DMS53 (cell line): ENCODE results near the gene ACOX1.

Source experiments
- DNase-seq: peaks from one replicate; lab custom pipeline; 2025; lab: John Stamatoyannopoulos, UW

The ACOX1 gene

DNA sequence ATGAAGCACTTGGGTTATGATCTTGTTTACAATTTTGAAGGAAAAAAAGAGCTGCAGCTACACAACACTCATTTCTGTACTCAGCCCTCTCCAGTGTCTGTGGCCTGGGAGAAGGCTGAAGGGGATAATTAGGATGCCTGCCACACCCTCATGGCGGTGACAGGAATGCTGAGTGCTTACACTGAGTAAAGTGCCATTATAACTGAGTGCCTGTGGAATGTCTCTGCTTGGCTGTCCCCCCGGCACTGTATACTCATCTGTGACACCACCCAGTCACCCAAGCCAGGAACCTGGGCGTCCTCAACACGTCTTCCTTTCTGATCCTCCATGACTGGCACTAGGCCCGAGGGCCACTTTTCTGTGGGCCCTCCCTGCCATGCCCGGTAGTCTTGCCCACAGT, 70.8 kb downstream of the ACOX1 start:
- peak; percentile 50 for DNase-seq

DNA sequence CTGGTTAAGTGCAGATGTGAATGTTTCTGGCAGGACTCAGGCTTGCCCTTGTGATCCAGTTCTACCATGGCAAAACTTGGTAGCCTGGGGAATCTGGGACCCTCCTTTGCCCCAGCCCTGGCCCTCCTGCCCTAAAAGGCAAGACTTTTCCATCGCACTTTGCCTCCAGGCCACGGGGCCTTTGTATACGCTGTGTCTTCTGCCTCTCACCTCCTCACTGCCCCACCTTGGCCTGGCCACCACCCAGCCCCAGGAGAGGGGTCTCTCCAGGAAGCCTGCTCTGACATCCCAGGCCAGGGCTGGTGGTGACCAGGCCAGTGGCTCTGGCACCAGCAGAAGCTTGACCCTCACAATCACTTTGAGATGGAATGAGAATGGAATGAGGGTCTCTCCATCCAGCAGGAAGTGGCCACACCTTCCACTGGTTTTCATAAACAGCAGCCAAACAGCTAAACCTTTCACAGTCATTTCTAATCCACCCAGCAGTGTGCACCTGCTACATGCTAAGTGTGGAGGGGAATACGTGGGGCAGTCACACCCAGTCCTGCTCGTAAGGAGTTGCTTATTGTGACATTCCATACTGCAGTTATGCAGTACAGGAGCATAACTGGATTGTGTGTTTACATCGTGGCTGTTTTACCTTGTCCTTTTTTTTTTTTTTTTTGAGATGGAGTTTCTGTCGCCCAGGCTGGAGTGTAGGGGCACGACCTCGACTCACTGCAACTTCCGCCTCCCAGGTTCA, 72.7 kb downstream of the ACOX1 start:
- DNase-seq, result peak; percentile 27

DNA sequence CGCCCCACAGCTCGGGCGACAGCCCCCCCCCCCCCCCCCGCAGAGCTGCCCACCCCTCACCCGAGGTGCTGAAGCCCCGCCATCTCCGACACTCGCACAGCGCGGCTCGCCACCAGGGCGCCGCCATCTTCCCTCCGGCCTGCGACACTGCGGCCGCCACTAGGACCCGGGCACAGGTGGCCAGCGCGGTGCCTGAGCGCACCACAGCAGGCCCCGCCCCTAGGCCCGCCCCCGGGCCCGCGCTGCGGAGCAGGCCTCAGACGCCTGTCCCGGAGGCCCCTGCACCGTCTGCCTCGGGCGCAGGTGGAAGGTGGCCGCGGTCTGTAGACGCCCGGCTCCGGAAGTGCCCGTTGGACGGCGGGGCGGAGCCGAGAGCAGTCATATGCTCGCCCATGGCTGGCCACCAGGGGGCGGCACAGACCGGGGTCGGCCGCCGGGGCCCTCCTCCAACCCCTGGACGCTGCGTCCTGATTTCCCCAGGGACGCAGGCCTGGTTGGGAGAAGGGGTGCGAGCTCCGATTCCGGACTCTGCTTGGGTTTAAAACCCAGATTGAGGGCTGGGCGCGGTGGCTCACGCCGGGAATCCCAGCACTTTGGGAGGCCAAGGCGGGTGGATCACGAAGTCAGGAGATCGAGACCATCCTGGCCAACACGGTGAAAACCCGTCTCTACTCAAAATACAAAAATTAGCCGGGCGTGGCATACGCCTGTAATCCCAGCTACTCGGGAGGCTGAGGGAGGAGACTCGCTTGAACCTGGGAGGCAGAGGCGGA, 74.0 kb downstream of the ACOX1 start, which contains the start of gene MRPL38:
Gene MRPL38 (minus strand): TSS at position 136 of the 773 bp plus-strand sequence. CDS start 9 bp downstream, at position 127.
- DNase-seq, result peak; percentile 99

DNA sequence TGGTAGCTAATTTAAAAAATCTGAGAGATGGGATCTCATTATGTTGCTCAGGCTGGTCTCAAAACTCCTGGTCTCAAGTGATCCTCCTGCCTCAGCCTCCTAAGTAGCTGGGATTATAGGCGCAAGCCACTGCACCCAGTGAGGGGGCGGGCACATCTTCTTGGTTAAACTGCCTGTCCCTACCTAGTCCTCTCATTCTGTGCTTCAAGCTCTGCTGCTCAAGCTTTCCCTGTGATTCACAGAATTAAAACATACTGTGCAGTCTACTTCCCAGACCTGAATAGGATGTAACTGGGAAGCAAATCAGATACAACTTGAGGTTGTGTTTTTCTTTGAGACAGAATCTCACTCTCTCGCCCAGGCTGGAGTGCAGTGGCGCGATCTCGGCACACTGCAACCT, 76.6 kb downstream of the ACOX1 start:
- no peak for DNase-seq

DNA sequence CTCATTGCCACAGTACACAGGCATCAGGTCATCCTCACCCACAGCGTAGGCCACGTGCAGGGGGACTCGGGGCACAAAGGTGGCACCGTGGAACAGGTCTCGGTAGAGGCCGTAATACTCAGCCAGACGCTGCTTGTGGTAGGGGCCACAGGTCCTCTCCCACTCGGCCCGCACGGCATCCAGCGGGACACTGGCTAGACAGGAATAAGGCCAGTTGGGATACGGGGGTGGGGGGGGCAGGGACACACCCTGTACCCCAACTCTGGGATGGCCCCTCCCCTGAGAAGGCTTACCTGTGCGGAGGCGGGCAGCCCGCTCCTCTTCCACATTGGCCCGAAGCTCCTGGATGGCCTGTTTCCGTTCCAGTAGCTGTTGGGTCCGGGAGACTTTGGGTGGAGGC, 77.2 kb downstream of the ACOX1 start:
- DNase-seq, result no peak

DNA sequence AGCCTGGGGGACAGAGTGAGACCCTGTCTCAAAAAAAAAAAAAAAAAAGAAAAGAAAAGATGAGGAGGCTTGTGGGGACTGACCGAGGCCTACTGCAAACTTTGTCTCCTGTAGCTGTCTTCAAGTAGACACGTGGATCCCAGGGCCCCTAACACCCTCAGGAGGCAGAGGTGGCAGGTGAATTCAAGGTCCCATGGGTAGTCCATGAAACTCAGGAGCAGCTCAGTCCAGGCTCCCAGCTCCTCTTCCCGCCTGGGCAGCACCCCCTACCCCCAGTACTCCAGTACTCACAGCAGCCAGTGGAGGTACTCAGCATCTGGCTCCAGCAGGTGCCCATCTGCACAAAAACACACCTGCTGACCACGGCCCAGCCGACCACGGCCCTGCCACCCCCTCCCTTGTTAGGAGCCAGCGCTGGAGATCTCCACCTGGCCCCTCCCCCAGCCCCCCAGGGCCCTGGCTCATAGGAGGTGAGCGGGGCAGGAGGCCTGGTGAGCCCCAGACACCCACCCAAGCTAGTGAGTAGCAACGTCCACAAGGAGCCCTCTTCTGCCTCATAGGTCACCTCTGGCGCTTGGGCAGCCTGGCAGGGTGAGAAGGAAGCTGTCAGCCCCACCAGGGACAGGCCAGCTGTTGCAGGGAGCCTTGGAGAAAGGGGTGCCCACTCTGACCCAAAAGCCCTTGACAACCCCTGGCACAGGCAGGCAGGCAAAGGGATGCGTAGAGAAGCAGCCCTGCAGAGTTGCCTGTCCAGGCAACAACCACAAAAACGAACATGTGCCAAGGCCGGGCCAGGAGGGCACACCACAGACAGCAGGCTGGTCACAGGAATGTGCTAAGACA, 78.1 kb downstream of the ACOX1 start:
- DNase-seq, result no peak

DNA sequence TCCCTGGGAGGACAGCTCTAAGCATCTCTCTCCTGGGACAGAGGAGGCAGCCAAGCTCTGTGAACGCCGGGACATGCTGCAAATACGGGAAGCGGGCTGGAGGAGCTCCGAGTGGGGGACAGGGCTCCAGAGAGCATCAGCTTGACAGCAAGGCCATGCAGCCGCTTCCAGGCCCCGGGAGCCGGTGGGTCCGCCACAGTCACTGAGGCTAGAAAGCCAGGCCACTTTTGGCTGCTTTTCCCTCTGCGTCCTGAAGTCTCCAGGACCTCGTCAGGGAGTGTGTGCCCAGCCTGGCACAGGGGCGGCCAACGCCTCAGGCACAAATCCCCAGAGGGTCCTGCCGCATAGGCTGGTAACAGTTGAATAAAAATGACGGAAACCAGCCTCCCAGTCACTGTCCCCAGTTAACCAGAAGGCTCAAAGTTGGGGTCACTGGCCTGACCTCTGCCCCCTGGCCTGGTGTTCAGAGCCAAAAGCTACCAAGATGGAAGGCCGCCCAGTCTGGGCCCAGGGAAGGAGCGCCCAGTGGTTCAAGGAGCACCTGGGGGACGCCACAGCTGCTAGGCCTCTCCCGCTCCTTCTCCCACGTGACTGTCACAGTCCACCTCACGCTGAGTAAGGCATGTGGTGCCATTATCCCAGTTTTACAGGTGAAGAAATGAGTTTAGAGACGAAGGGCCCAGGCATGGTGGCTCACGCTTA, 79.0 kb downstream of the ACOX1 start:
- no peak for DNase-seq

DNA sequence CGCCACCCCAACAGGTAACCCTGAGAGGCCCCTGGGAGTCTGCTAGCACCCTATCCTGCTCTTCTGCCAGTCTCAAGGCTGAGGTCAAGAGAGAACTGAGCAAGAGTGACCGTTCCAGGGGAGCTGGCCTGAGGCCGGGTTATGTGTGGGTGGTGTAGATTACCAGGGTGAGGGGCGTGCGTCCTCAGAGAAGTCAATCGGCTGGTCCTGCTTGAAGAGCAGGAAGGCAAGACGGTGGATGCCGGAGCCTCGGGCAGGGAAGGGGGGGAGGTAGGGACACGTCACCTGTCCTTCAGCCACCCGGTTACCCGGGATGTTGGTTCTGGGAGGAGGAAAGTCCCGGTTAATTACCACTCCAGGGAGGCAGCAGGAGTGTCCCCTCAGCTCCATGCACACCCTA, 79.6 kb downstream of the ACOX1 start:
- no peak for DNase-seq

DNA sequence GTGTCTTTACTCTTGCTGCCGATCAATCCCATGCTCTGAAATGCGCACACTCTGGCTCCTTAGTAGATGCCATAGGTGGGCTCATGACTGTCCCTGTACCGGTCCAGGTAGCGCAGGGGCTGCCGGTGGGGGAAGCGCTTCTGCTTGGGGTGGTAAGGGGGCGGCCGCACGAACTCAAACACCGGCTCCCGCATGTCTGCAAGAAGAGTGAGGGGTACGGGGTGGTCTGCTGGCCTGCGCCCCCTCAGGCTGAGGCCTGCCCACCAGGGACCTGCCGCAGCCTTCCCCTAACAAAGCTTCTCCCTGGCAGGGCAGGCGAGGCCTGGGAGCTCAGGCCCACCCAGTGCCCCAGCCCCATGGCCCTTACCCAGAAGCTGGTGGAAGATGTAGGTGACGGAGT, 80.2 kb downstream of the ACOX1 start:
- DNase-seq, result no peak

DNA sequence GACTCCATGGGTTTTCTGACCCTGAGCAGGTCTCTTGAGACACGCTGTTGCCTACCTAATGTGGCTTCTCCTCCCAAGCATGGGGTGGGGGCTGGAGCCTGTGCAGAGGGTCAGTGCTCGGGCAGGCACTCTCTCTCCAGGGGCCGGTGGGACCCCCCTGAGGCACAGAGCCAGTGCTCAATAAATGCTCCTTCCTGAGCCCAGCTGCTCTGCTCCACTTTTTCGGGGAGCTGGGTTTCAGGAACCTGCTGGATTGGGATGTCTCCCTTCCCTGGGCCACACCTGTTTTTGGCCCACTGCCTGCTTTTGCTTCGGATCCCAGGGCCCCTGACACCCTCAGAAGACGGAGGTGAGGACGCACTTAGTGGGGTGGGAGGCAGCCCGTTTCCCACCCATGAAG, 80.9 kb downstream of the ACOX1 start:
- no peak for DNase-seq

DNA sequence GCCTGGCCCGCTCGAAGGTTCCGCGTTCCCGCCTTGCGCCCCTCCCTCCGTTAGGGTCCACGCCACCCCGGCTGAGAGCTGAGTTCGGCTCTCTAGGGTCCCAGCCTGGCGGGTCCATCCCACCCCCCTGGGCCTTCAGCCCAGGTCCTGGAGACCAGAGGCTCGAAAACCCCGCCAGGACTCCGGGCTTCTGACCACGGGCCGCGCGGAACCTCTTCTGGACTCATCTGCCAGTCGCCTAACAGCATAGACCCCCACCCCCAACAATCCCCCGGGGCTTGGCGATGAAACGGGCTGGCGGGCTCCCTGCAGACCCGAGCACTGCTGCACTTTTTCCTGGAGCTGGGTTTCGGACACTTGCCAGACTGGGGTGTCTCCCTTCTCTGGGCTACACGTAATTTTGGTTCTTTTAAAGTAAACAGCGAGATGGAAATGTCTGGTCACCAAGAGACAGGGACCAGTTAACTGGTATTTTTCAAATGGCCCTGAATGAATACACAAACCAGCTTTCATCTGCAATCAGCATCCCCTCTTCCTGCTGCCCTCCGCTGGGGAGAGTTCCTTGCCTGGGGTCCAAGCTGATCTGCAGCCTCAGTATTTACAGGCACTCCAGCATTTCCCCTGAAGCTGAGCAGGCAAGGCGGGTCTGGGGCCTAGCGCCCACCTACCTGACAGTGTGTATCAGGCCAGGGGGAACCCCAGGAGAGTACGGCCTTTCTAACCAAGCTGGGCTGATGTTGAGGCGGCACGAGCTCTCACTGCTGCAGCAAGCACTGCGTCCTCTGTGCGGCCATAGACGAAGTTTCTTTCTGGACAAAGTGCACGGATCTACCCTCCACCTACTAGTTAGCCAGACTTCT, 81.6 kb downstream of the ACOX1 start:
- DNase-seq, result no peak

DNA sequence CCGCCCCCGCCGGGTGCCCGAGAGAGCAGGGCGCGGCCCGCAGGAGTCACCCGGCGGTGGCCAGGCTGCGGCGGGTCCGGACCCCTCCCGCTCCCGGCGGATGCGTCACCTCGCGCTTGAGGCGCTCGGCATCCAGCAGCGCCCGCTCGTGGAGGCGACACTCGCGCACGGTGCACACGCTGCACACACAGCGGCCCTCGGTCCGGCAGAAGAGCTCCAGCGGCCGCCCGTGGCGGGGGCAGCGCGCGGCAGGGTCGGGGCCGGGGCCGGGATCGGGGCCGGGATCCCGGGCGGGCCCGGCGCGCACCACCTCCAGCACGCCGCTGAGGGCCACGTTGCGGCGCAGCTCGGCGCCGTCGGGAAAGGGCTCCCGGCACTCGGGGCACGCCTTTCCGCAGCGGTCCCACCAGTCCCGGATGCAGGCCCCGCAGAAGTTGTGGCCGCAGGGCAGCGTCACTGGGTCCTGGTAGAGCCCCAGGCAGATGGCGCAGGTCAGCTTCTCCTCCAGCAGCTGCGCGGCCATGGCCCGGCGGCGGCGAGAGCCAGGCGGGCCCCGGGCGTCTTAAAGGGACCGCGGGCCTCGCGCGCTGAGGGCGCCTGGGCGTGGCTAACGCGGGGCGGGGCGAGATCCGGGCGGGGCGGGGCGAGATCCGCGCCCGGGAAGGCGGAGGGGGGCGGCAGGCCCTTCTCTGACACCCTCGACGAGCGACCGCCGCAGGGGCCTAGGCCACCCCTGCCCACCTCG, 82.4 kb downstream of the ACOX1 start, which contains the start of gene TRIM65:
Gene TRIM65 (minus strand): TSS at position 537 of the 745 bp plus-strand sequence. CDS start 14 bp downstream, at position 523.
- peak; percentile 91 for DNase-seq

DNA sequence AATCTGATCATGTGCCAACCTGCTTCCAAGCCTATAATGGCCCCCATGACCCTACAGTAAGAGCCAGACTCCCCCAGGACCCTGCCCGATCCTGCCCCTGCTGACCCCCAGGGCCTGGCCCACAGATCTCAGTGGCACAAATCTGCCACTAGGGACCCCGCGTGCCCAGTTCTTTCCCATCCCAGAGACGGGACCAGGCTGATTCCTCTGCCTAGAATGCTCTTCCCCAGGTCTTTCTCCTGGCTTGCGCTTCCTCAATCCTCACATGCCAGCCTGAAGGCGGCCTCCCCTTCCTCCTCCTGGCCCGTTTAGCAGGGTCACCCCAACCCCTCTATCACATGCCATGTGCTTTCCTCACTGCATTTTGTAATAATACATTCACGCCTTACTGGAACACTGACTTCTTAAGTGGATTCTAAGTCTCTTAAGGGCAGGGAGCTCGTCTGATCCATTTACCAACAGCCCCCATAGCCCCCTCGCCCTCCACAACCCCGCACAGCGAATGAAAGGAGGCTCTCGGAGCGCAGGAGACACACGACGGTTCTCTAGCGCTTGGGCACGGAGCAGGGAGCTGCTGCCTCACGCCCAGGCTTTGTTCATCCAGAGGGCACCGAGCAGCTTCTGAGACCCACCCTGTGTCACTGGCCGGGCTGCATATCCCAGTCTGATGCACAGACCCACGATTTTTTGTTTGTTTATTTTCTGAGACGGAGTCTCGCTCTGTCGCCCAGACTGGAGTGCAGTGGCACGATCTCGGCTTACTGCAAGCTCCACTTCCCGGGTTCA, 83.4 kb downstream of the ACOX1 start:
- DNase-seq, result peak; percentile 27

DNA sequence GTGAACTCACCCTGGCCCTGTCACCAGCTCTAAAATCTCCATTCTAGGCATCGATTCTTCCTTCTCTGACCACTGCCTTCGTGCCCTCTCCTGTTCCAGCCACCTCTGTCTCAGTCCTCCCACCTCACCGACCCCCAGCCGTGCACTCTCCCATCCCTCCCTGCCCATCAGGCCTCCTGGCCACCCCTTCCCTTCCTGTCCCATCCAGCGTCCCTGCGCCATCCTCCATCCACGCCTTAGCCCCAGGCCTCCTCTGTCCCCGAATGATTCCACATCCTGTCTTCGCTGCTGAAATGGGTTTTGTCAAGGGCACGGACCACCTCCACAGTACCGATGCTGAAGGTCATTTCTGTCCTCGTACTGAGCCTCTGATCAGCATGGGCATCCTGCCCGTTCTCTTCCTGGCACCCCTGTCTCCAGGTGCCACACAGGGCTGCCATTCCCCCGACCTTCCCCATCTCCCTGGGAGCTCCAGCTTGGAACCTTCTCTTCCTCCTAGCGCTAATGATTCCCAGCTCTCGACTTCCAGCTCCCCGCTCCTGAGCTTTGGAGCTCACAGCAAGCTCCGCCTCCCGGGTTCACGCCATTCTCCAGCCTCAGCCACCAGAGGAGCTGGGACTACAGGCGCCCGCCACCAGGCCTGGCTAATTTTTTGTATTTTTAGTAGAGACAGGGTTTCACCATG, 84.8 kb downstream of the ACOX1 start:
- no peak for DNase-seq

DNA sequence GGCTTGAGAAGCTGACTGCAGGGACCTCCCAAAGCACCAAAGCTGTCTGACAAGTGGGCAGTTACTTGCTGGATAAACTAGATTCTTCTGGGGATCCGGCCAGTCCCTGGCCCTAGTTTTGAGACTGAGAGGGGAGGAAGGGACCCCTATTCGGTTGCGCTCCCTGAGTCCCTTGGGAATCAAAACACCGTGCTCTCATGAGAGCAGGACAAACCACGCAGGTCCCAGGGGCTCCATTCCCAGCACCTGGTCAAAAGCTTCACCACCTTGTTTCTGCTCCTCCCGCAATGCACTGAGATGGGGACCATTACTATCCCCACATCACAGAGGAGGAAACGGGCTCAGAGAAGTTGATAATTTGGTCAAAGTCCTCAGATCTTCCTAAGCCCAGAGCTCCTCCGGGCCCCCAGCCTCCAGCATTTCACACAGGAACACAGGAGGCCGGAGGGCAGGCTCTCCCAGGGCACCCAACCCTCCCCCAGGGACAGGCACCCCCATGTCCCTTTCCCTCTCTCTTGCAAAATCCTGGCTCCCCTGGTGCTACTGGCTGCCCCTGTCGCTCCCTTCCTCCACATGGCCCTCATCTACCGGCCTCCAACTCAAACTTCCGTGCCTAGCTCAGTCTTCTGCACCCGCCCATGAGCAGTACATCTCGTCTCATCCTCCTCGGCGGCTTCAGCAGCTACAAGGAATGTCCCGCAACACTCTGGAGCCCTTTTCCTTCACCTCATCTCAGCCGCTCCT, 85.5 kb downstream of the ACOX1 start:
- no peak for DNase-seq

DNA sequence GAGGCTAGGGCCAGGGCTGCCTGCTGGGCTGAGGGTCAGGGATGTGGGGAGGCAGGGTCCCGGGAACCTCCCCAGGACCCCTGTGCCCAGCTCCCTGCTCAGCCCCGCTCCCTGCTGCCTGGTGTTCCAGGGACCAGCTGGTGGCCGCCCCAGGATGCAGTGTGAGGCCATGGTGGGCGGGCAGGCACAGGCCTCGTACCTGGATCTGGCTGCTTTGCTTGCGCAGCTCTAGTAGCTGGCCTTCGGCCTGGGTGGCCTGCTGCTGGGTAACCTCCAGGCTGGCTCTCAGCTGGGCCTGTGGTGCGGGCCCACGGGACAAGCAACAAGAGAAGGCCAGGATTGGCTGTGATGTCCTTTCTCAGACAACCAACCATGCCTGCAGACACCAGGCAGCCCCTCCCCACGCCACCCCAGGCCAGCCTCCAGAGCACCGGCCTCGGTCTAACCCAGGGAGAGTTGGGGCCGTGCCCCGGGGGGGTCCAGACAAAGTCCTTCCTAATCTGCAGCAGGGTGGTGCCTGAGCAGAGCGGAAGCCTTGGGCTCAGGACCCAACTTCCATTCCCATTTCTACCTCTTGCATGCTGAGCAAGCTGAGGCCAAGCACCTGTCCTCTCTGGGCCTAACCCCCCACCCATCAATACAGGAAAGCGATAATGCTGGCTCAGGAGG, 86.3 kb downstream of the ACOX1 start:
- no peak for DNase-seq
